Measurements from ENCODE around the gene HOXB13. TPM values are rescaled to one million over a fixed set of nuclear protein-coding genes. Genes with fewer than 3 reads are reported as not detected.

HOXB13 gene
- total and polyA plus RNA-seq, 2 experiments from 2014 or later, result not detected

DNA sequence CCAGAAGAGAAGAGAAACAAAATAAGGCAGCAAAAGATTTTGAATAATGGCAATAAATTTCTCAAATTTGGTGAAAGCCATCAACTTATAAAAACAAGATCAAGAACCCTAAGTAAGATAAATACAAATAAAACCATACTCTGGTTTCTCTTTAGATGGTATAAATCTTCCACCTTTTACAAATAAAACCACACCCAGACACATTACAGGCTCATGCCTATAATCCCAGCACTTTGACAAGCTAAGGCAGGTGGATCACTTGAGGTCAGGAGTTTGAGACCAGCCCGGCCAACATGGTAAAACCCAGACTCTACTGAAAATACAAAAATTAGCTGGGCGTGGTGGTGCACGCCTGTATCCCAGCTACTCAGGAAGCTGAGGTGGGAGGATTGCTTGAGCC, 44.7 kb upstream of the HOXB13 start:
- DNase-seq (ENCODE audit: low spot score) (no peak), ATAC-seq (no peak)
- no peaks in the 10 kb centered on the region for H3K4me1 ChIP-seq (ENCODE audit: insufficient read depth)
- Mint-ChIP-seq H3K9me3 (peaks cover 4% of the 10 kb centered on the region; the same call in 1 of the 3 replicates), H3K27me3 (ENCODE audit: insufficient read depth, low read depth, poor library complexity) (peaks cover 4% of the 10 kb centered on the region), H3K27ac (no peak overlapping the region), H3K4me3 (no peak overlapping the region), H3K36me3 (ENCODE audit: low read depth) (no peaks in the 10 kb centered on the region), H3K4me1 (no peaks in the 10 kb centered on the region)
- H4K20me1 ChIP-seq (replicated peaks; ENCODE audit: insufficient read depth), result no peaks in the 10 kb centered on the region
- H3K9me2 ChIP-seq (ENCODE audit: insufficient read depth), result no peaks in the 10 kb centered on the region
- no peak for TF ChIP-seq ZNF114 (CRISPR knock-in tag; IDR thresholded peaks at IDR 0.05)
- H3K27ac ChIP-seq (ENCODE audit: low read depth), result no peak overlapping the region
- H3K36me3 ChIP-seq (ENCODE audit: insufficient read depth), result no peaks in the 10 kb centered on the region
- H3F3A ChIP-seq (replicated peaks; ENCODE audit: low read depth), result no peaks in the 10 kb centered on the region
- H3K4me2 ChIP-seq, result no peak overlapping the region
- no peaks in the 10 kb centered on the region; the same call in 1 of the 2 replicates for H3K27me3 ChIP-seq (ENCODE audit: insufficient read depth)
- H3K79me2 ChIP-seq (replicated peaks; ENCODE audit: insufficient read depth), result no peaks in the 10 kb centered on the region
- no peak overlapping the region for H3K4me3 ChIP-seq
- H2AFZ ChIP-seq, result no peak overlapping the region

DNA sequence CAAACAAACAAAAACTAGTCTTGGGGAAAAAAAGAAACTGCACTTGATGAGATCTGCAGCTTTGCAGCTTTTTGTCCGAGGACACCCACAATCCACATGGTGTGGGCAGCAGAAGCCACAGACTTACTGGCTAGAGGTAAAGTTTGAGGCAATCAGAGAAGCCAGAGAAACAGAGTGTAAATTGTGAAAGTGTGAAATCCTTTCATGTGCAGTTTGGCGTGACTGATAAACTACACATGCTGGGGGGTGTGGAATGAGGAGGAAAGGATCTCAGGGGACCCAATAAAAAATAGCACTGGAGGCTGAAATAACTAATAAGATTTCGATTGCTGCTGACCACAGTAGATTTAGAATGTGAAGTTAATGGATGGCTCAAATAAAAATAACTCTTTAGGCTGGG, 42.4 kb upstream of the HOXB13 start:
- DNase-seq (ENCODE audit: low spot score) (no peak), ATAC-seq (no peak)
- Mint-ChIP-seq H3K4me1 (no peaks in the 10 kb centered on the region), H3K27me3 (ENCODE audit: insufficient read depth, low read depth, poor library complexity) (peaks cover 2% of the 10 kb centered on the region), H3K9me3 (peaks cover 3% of the 10 kb centered on the region; the same call in 1 of the 3 replicates), H3K36me3 (ENCODE audit: low read depth) (no peaks in the 10 kb centered on the region), H3K4me3 (no peak overlapping the region), H3K27ac (no peak overlapping the region)
- no peak overlapping the region for H3K27ac ChIP-seq (ENCODE audit: low read depth)
- no peaks in the 10 kb centered on the region for H3F3A ChIP-seq (replicated peaks; ENCODE audit: low read depth)
- no peaks in the 10 kb centered on the region for H3K36me3 ChIP-seq (ENCODE audit: insufficient read depth)
- peaks cover 5% of the 10 kb centered on the region; the same call in 1 of the 2 replicates for H3K27me3 ChIP-seq (ENCODE audit: insufficient read depth)
- no peak overlapping the region for H3K4me3 ChIP-seq
- TF ChIP-seq JUNB (IDR thresholded peaks at IDR 0.05; ENCODE audit: unreplicated experiment) (no peak), ZNF114 (CRISPR knock-in tag; IDR thresholded peaks at IDR 0.05) (no peak), ZNF331 (CRISPR knock-in tag; IDR thresholded peaks at IDR 0.05; ENCODE audit: low read depth) (no peak)
- H2AFZ ChIP-seq, result no peak overlapping the region
- H3K4me1 ChIP-seq (ENCODE audit: insufficient read depth), result no peaks in the 10 kb centered on the region
- H3K9me2 ChIP-seq (ENCODE audit: insufficient read depth), result no peaks in the 10 kb centered on the region
- H3K4me2 ChIP-seq, result no peak overlapping the region
- no peaks in the 10 kb centered on the region for H4K20me1 ChIP-seq (replicated peaks; ENCODE audit: insufficient read depth)
- no peaks in the 10 kb centered on the region for H3K79me2 ChIP-seq (replicated peaks; ENCODE audit: insufficient read depth)

DNA sequence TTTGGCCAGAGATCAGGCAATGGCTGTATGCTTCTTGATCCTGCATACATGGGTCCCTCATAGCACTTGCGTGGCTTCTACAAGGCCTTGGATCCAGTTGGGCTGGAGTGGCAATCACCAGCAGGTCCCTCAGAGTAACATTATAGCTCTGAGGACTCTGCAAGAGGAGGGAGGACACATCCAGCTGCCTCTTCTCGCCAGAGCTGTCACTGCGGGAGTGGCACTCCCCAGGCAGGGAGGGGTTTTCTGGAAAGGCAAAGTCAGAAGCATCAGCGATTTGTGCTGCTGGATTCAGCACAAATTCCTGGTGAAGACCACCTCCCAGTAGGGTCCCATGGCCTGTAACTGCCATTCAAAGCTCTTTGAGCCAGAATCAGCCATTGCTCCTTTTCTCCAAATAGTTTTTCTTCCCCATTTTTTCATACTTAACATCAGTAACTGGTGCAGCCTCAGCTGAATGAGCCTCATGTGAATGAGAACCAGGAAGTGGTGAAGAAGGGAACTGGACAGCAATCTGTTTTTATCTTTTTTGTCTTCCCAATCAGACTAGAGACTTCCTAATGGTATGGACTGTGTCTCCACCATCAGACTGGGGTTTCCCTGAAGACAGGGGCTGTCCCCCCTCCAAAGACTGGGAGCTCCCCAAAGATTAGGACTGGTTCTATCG, 40.6 kb upstream of the HOXB13 start:
- H3K27me3 Mint-ChIP-seq (ENCODE audit: insufficient read depth, low read depth, poor library complexity), result no peaks in the 10 kb centered on the region
- Histone ChIP-seq H3K9me2 (ENCODE audit: insufficient read depth) (no peaks in the 10 kb centered on the region), H3K27ac (ENCODE audit: low read depth) (no peak overlapping the region), H4K20me1 (replicated peaks; ENCODE audit: insufficient read depth) (no peaks in the 10 kb centered on the region), H3K4me3 (no peak overlapping the region), H3K27me3 (ENCODE audit: insufficient read depth) (peaks cover 18% of the 10 kb centered on the region; the same call in 1 of the 2 replicates), H3K4me1 (ENCODE audit: insufficient read depth) (no peaks in the 10 kb centered on the region), H3K4me2 (no peak overlapping the region), H3K36me3 (ENCODE audit: insufficient read depth) (no peaks in the 10 kb centered on the region), H3K79me2 (replicated peaks; ENCODE audit: insufficient read depth) (no peaks in the 10 kb centered on the region), H2AFZ (no peak overlapping the region), H3F3A (replicated peaks; ENCODE audit: low read depth) (no peaks in the 10 kb centered on the region)
- DNase-seq (ENCODE audit: low spot score), result no peak
- H3K36me3 Mint-ChIP-seq (ENCODE audit: low read depth), result no peaks in the 10 kb centered on the region
- no peak overlapping the region for H3K4me3 Mint-ChIP-seq
- no peak for ATAC-seq
- H3K27ac Mint-ChIP-seq, result no peak overlapping the region
- no peaks in the 10 kb centered on the region for H3K9me3 Mint-ChIP-seq
- H3K4me1 Mint-ChIP-seq, result no peaks in the 10 kb centered on the region
- no peak for TF ChIP-seq NANOG (IDR thresholded peaks at IDR 0.05; ENCODE audit: borderline replicate concordance)
- no peak for TF ChIP-seq EZH2 (IDR thresholded peaks at IDR 0.05; ENCODE audit: low read depth, unreplicated experiment)
- no peak for TF ChIP-seq JUNB (IDR thresholded peaks at IDR 0.05; ENCODE audit: unreplicated experiment)
- TF ChIP-seq, protein P1, sequence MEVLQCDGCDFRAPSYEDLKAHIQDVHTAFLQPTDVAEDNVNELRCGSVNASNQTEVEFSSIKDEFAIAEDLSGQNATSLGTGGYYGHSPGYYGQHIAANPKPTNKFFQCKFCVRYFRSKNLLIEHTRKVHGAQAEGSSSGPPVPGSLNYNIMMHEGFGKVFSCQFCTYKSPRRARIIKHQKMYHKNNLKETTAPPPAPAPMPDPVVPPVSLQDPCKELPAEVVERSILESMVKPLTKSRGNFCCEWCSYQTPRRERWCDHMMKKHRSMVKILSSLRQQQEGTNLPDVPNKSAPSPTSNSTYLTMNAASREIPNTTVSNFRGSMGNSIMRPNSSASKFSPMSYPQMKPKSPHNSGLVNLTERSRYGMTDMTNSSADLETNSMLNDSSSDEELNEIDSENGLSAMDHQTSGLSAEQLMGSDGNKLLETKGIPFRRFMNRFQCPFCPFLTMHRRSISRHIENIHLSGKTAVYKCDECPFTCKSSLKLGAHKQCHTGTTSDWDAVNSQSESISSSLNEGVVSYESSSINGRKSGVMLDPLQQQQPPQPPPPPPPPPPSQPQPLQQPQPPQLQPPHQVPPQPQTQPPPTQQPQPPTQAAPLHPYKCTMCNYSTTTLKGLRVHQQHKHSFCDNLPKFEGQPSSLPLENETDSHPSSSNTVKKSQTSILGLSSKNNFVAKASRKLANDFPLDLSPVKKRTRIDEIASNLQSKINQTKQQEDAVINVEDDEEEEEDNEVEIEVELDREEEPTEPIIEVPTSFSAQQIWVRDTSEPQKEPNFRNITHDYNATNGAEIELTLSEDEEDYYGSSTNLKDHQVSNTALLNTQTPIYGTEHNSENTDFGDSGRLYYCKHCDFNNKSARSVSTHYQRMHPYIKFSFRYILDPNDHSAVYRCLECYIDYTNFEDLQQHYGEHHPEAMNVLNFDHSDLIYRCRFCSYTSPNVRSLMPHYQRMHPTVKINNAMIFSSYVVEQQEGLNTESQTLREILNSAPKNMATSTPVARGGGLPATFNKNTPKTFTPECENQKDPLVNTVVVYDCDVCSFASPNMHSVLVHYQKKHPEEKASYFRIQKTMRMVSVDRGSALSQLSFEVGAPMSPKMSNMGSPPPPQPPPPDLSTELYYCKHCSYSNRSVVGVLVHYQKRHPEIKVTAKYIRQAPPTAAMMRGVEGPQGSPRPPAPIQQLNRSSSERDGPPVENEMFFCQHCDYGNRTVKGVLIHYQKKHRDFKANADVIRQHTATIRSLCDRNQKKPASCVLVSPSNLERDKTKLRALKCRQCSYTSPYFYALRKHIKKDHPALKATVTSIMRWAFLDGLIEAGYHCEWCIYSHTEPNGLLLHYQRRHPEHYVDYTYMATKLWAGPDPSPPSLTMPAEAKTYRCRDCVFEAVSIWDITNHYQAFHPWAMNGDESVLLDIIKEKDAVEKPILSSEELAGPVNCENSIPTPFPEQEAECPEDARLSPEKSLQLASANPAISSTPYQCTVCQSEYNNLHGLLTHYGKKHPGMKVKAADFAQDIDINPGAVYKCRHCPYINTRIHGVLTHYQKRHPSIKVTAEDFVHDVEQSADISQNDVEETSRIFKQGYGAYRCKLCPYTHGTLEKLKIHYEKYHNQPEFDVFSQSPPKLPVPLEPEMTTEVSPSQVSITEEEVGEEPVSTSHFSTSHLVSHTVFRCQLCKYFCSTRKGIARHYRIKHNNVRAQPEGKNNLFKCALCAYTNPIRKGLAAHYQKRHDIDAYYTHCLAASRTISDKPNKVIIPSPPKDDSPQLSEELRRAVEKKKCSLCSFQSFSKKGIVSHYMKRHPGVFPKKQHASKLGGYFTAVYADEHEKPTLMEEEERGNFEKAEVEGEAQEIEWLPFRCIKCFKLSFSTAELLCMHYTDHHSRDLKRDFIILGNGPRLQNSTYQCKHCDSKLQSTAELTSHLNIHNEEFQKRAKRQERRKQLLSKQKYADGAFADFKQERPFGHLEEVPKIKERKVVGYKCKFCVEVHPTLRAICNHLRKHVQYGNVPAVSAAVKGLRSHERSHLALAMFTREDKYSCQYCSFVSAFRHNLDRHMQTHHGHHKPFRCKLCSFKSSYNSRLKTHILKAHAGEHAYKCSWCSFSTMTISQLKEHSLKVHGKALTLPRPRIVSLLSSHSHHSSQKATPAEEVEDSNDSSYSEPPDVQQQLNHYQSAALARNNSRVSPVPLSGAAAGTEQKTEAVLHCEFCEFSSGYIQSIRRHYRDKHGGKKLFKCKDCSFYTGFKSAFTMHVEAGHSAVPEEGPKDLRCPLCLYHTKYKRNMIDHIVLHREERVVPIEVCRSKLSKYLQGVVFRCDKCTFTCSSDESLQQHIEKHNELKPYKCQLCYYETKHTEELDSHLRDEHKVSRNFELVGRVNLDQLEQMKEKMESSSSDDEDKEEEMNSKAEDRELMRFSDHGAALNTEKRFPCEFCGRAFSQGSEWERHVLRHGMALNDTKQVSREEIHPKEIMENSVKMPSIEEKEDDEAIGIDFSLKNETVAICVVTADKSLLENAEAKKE (CRISPR knock-in tag; IDR thresholded peaks at IDR 0.05), result no peak
- TF ChIP-seq ZNF114 (CRISPR knock-in tag; IDR thresholded peaks at IDR 0.05), result no peak
- TF ChIP-seq CREB1 (CRISPR knock-in tag; IDR thresholded peaks at IDR 0.05; ENCODE audit: low read depth), result no peak
- no peak for TF ChIP-seq ZNF331 (CRISPR knock-in tag; IDR thresholded peaks at IDR 0.05; ENCODE audit: low read depth)
- TF ChIP-seq STAT1 (IDR thresholded peaks at IDR 0.05; ENCODE audit: unreplicated experiment), result no peak
- TF ChIP-seq POLR2AphosphoS5 (IDR thresholded peaks at IDR 0.05; ENCODE audit: low read depth), result no peak

Data from GM23338 (cell line).